Stimulated activated CD4-positive, alpha-beta T cell treated with anti-CD3 and anti-CD28 coated beads, Interleukin-1b, Interleukin-23, amount 100 ng/mL, for 48 hours (primary cell): Measurements from ENCODE around the gene ASRGL1.
"Not testable (repeated sequence)": the region's sequence is repeated elsewhere in the genome, so short reads cannot be mapped to it uniquely, and the experiment has no call there.

ENCODE experiments used
- DNase-seq: peaks from one replicate; pipeline ENCODE4 v3.0.0-alpha.2; 2020

The ASRGL1 gene

GRCh38 chr11:62353841-62354240 is 16.6 kb downstream of the ASRGL1 start:
- no peak for DNase-seq

- no peak for DNase-seq
Measured at GRCh38 chr11:62358273-62358672, 21.0 kb downstream of the ASRGL1 start.

- DNase-seq, result no peak
Measured at GRCh38 chr11:62359475-62359874, 22.2 kb downstream of the ASRGL1 start.

- DNase-seq, result no peak
Measured at GRCh38 chr11:62360685-62361084, 23.4 kb downstream of the ASRGL1 start.

GRCh38 chr11:62368861-62369477 is 31.7 kb downstream of the ASRGL1 start:
- not testable (repeated sequence) for DNase-seq

GRCh38 chr11:62370743-62371440 is 33.6 kb downstream of the ASRGL1 start:
- peak; percentile 39 for DNase-seq

- DNase-seq, result no peak
Measured at GRCh38 chr11:62372871-62373270, 35.6 kb downstream of the ASRGL1 start.

GRCh38 chr11:62373464-62374119 is 36.3 kb downstream of the ASRGL1 start:
- DNase-seq, result no peak

- DNase-seq, result no peak
Measured at GRCh38 chr11:62374801-62375200, 37.6 kb downstream of the ASRGL1 start.

- not testable (repeated sequence) for DNase-seq
Measured at GRCh38 chr11:62378459-62379063, 41.3 kb downstream of the ASRGL1 start.

- not testable (repeated sequence) for DNase-seq
Measured at GRCh38 chr11:62379586-62379985, 42.3 kb downstream of the ASRGL1 start.

- peak; percentile 32 for DNase-seq
Measured at GRCh38 chr11:62380821-62381245, 43.6 kb downstream of the ASRGL1 start.

- no peak for DNase-seq
Measured at GRCh38 chr11:62383822-62384221, 46.6 kb downstream of the ASRGL1 start.

GRCh38 chr11:62386083-62386482 is 48.8 kb downstream of the ASRGL1 start:
- not testable (repeated sequence) for DNase-seq

- no peak for DNase-seq
Measured at GRCh38 chr11:62387381-62387780, 50.1 kb downstream of the ASRGL1 start.

GRCh38 chr11:62388999-62389398 is 51.8 kb downstream of the ASRGL1 start:
- no peak for DNase-seq

GRCh38 chr11:62390237-62390636 is 53.0 kb downstream of the ASRGL1 start:
- no peak for DNase-seq

- no peak for DNase-seq
Measured at GRCh38 chr11:62390722-62391121, 53.5 kb downstream of the ASRGL1 start.

GRCh38 chr11:62391642-62392425 is 54.6 kb downstream of the ASRGL1 start:
- no peak for DNase-seq

- no peak for DNase-seq
Measured at GRCh38 chr11:62392506-62392905, 55.3 kb downstream of the ASRGL1 start.

GRCh38 chr11:62393061-62393611 is 55.9 kb downstream of the ASRGL1 start:
- no peak for DNase-seq

GRCh38 chr11:62393735-62394134 is 56.5 kb downstream of the ASRGL1 start:
- no peak for DNase-seq
